ENCODE data around the gene LRP2. TPM values are rescaled to one million over a fixed set of nuclear protein-coding genes. Genes with fewer than 3 reads are reported as not detected.

LRP2 gene
- total and polyA plus RNA-seq, 2 of the 4 experiments (the other 2 are of a cell fraction): not detected

- in situ Hi-C loops (cut with MboI; ENCODE audit: low sequenced_read_pairs): no loop called here
Measured at GRCh38 chr2:169143998-169144397, 218.3 kb downstream of the LRP2 start.

More at GRCh38 chr2:169143998-169144397, 218.3 kb downstream of the LRP2 start:
- no TSS peak for BruUV-seq (replicated peaks)
- no peak overlapping the region for H2BK120ac ChIP-seq (ENCODE audit: low read depth, low read length)
- H3K14ac ChIP-seq (replicated peaks; ENCODE audit: low read depth, low read length): no peak overlapping the region
- no peaks in the 10 kb centered on the region for H3K4me1 ChIP-seq (ENCODE audit: control insufficient read depth, insufficient read depth, low read length)
- H4K91ac ChIP-seq (ENCODE audit: insufficient read depth, low read depth, low read length): no peak overlapping the region
- intact Hi-C loops (cut with micrococcal nuclease): no loop called here
- no peak overlapping the region for H3K4me3 ChIP-seq (ENCODE audit: insufficient read depth, low read depth, low read length)
- H3K9me3 ChIP-seq (ENCODE audit: control insufficient read depth, insufficient read depth, low read length): no peaks in the 10 kb centered on the region
- no peak overlapping the region for H3K27ac ChIP-seq (ENCODE audit: insufficient read depth, low read length)
- H3K36me3 ChIP-seq (ENCODE audit: control insufficient read depth, insufficient read depth, low read length): no peaks in the 10 kb centered on the region
- no peak overlapping the region for H3K4me2 ChIP-seq (ENCODE audit: low read depth, low read length)
- H3K4ac ChIP-seq (ENCODE audit: low read depth, low read length): no peak overlapping the region
- no peaks in the 10 kb centered on the region for H3K9me1 ChIP-seq (ENCODE audit: insufficient read depth, low read length)
- H2AK9ac ChIP-seq (replicated peaks; ENCODE audit: low read depth, low read length, poor library complexity): no peak overlapping the region
- no peak overlapping the region for H2AK5ac ChIP-seq (ENCODE audit: low read depth, low read length)
- no peak overlapping the region for H3K56ac ChIP-seq (ENCODE audit: extremely low read depth, insufficient read depth, low read length)
- no peaks in the 10 kb centered on the region for H4K20me1 ChIP-seq (ENCODE audit: insufficient read depth, low read length)
- DNase-seq (no peak), ATAC-seq (ENCODE audit: low read depth) (no peak)
- no peak overlapping the region for H2BK5ac ChIP-seq (ENCODE audit: low read depth, low read length, poor library complexity, severe bottlenecking)
- dilution Hi-C loops (cut with HindIII; ENCODE audit: low sequenced_read_pairs, unreplicated experiment): no loop called here
- H2AFZ ChIP-seq (replicated peaks; ENCODE audit: low read length, poor library complexity): no peak overlapping the region
- H3K23ac ChIP-seq (ENCODE audit: low read depth, low read length): no peak overlapping the region
- no peak overlapping the region for H3K18ac ChIP-seq (ENCODE audit: low read depth, low read length)
- H2BK15ac ChIP-seq (ENCODE audit: low read depth, low read length): no peak overlapping the region
- WGBS, 2 experiments (ENCODE audit: extremely low coverage in 2 of 2, insufficient read length in 1 of 2): no CpG with 5 or more reads among the region's 3 CpGs
- H3K27me3 ChIP-seq (ENCODE audit: control insufficient read depth, insufficient read depth, low read length): no peaks in the 10 kb centered on the region
- ChIA-PET CTCF (interaction anchor here (0.7 kb wide), 1 partner anchor 12 kb away, joined by 3 read pairs; no protein-coding TSS in a partner anchor), POLR2A (ENCODE audit: unreplicated experiment) (no interaction called here)
- no peak overlapping the region for H4K8ac ChIP-seq (ENCODE audit: low read depth in 2 of 2, low read length in 2 of 2)
- H3K9ac ChIP-seq (ENCODE audit: low read depth, low read length): no peak overlapping the region
- H2BK20ac ChIP-seq (ENCODE audit: low read depth, low read length): no peak overlapping the region
- TF ChIP-seq SMC3 (IDR thresholded peaks at IDR 0.05; ENCODE audit: low read depth, low read length): no peak
- TF ChIP-seq NFE2L2 (IDR thresholded peaks at IDR 0.05; ENCODE audit: low read depth, low read length): no peak
- no peak for TF ChIP-seq BHLHE40 (IDR thresholded peaks at IDR 0.05; ENCODE audit: low read depth, low read length)
- no peak for TF ChIP-seq FOS (IDR thresholded peaks at IDR 0.05; ENCODE audit: low read depth, low read length)
- H4K5ac ChIP-seq (ENCODE audit: low read depth, low read length): no peak overlapping the region
- H3K79me1 ChIP-seq (ENCODE audit: low read depth in 1 of 2, low read length in 2 of 2): no peaks in the 10 kb centered on the region
